ENCODE measurements around the gene MGLL. TPM values are rescaled to one million over a fixed set of nuclear protein-coding genes. Genes with fewer than 3 reads are reported as not detected.

The MGLL gene
- total RNA-seq, 6 experiments from 2014 or later: 97.0 to 168 (median 115) TPM

- Histone ChIP-seq H3K4me1 (no peaks in the 10 kb centered on the region), H3K27ac (no peak overlapping the region), H3K27me3 (no peaks in the 10 kb centered on the region), H3K36me3 (no peaks in the 10 kb centered on the region), H3K4me3 (no peak overlapping the region), H3K9me3 (no peaks in the 10 kb centered on the region)
- TF ChIP-seq CTCF (IDR thresholded peaks at IDR 0.05) (peak; percentile 88 to 96 (median 90)), POLR2A (IDR thresholded peaks at IDR 0.05) (no peak)
- DNase-seq (peak in 1 of 3 donors; percentile 58), ATAC-seq (peak; percentile 90 to 96 (median 92))
- intact Hi-C loops (cut with DNase I): no loop called here
- WGBS (ENCODE audit: insufficient coverage, low coverage, low lambda C conversion rate, missing lambda C conversion rate): 52% methylated on average over 3 of the region's 13 CpGs
Observed at GRCh38 chr3:127652246-127652995, 169.9 kb downstream of the MGLL start.

- no peaks in the 10 kb centered on the region for H3K36me3 ChIP-seq
- no peaks in the 10 kb centered on the region for H3K9me3 ChIP-seq
- H3K4me3 ChIP-seq: no peak overlapping the region
- H3K27ac ChIP-seq: no peak overlapping the region
- H3K27me3 ChIP-seq: no peaks in the 10 kb centered on the region
- TF ChIP-seq POLR2A (IDR thresholded peaks at IDR 0.05) (no peak), CTCF (IDR thresholded peaks at IDR 0.05) (no peak)
- WGBS (ENCODE audit: insufficient coverage, low coverage, low lambda C conversion rate, missing lambda C conversion rate): 33% methylated on average over 2 of the region's 8 CpGs
- no peak for ATAC-seq
- intact Hi-C loops (cut with DNase I): no loop called here
- DNase-seq: no peak
- H3K4me1 ChIP-seq: no peaks in the 10 kb centered on the region
Observed at GRCh38 chr3:127651516-127652172, 170.7 kb downstream of the MGLL start.

GRCh38 chr3:127650236-127650635, 172.1 kb downstream of the MGLL start:
- ATAC-seq (no peak), DNase-seq (no peak)
- no peak overlapping the region for H3K4me3 ChIP-seq
- no peaks in the 10 kb centered on the region for H3K4me1 ChIP-seq
- TF ChIP-seq POLR2A (IDR thresholded peaks at IDR 0.05): no peak
- TF ChIP-seq CTCF (IDR thresholded peaks at IDR 0.05): no peak
- WGBS (ENCODE audit: insufficient coverage, low coverage, low lambda C conversion rate, missing lambda C conversion rate): 63% methylated on average over 3 of the region's 4 CpGs
- H3K27ac ChIP-seq: no peak overlapping the region
- intact Hi-C loops (cut with DNase I): no loop called here
- H3K27me3 ChIP-seq: no peaks in the 10 kb centered on the region
- no peaks in the 10 kb centered on the region for H3K9me3 ChIP-seq
- H3K36me3 ChIP-seq: no peaks in the 10 kb centered on the region

- H3K27ac ChIP-seq: no peak overlapping the region
- H3K27me3 ChIP-seq: no peaks in the 10 kb centered on the region
- no peak overlapping the region for H3K4me3 ChIP-seq
- H3K4me1 ChIP-seq: no peaks in the 10 kb centered on the region
- no peaks in the 10 kb centered on the region for H3K36me3 ChIP-seq
- no peak for DNase-seq
- intact Hi-C loops (cut with DNase I): no loop called here
- no peak for ATAC-seq
- no peak for TF ChIP-seq CTCF (IDR thresholded peaks at IDR 0.05)
- TF ChIP-seq POLR2A (IDR thresholded peaks at IDR 0.05): no peak
- H3K9me3 ChIP-seq: no peaks in the 10 kb centered on the region
Observed at GRCh38 chr3:127647845-127648204, 174.5 kb downstream of the MGLL start.

Measured in right lobe of liver (tissue), 6 donors.